HepG2 (cell line): Measurements from ENCODE around the gene ACOT8. TPM values are rescaled to one million over a fixed set of nuclear protein-coding genes. Genes with fewer than 3 reads are reported as not detected.

Experiments used
- ATAC-seq: fragments of 200-7000 bp; cut with Tn5 transposase; 3 replicates; pipeline ENCODE4 v1.9.1; 2020; ENCODE audit warnings: mild to moderate bottlenecking, moderate library complexity
- BruUV-seq: library from RNA; stranded (reverse); fragments of 400-500 nt; replicated peaks from 2 replicates; lab custom pipeline; 2021; lab: Mats Ljungman, UMichigan
- CTCF ChIA-PET: fragments of 300-600 bp; formaldehyde crosslinking; extraction: SDS; loops from one replicate; lab custom pipeline; 2021; ENCODE audit warnings: low total read pairs, inconsistent platforms, low intra/inter-chr PET ratio; lab: Yijun Ruan, JAX
- POLR2A ChIA-PET: fragments of 350-600 bp; sonication (Branson Sonifier 250); formaldehyde crosslinking; loops from one replicate; lab custom pipeline; 2020; ENCODE audit warnings: antibody characterized with exemption, inconsistent platforms; lab: Yijun Ruan, JAX
- DNase-seq: peaks from one replicate; pipeline ENCODE4 v3.0.0-alpha.2; 2015; ENCODE audit warnings: low spot score
- FAIRE-seq: peaks from 3 replicates; lab custom pipeline; 2011; peaks lifted over from hg19 to GRCh38; lab: Jason Lieb, UNC
- H2AFZ ChIP-seq: one replicate; pipeline ENCODE4 v1.6.1; 2011; ENCODE audit warnings: low read length, inconsistent platforms
- H3K27ac ChIP-seq: fragments of 300-600 bp; 3 replicates; pipeline ENCODE4 v1.8.0; 2011; ENCODE audit warnings: mixed run types, mild to moderate bottlenecking, mixed read lengths, low read length, inconsistent platforms; ENCODE audit not compliant: insufficient read depth; ENCODE audit errors: extremely low read length
- H3K27me3 ChIP-seq, 2 experiments: fragments of 200-600 bp in 1 of 2; 2 replicates in 1 of 2; 3 replicates in 1 of 2; pipeline versions ENCODE4 v1.6.0 to v1.8.0; 2011; ENCODE audit warnings: low read length in 2 of 2, mild to moderate bottlenecking in 2 of 2, moderate library complexity in 2 of 2, inconsistent platforms in 1 of 2; ENCODE audit not compliant: insufficient read depth in 2 of 2, control insufficient read depth in 1 of 2
- H3K36me3 ChIP-seq, 2 experiments: fragments of 200-600 bp in 1 of 2; replicated peaks in 1 of 2; 2 replicates in 1 of 2; 3 replicates in 1 of 2; pipeline versions ENCODE4 v1.5.1 to v1.8.0; 2011; ENCODE audit warnings: low read length in 2 of 2, inconsistent platforms in 1 of 2; ENCODE audit not compliant: insufficient read depth in 2 of 2, control insufficient read depth in 1 of 2
- H3K4me1 ChIP-seq: 2 replicates; pipeline ENCODE4 v1.5.1; 2012; ENCODE audit warnings: low read length, inconsistent platforms; ENCODE audit not compliant: insufficient read depth
- H3K4me2 ChIP-seq: 2 replicates; pipeline ENCODE4 v1.6.0; 2011; ENCODE audit warnings: low read depth, low read length, inconsistent platforms
- H3K4me3 ChIP-seq, 3 experiments: fragments of 200-600 bp in 1 of 3; sonication (generic), shearing (Covaris generic) in 1 of 3; replicated peaks in 1 of 3; 2 replicates each; pipeline ENCODE4 v1.5.1; 2011 to 2016; ENCODE audit warnings: low read length in 3 of 3, inconsistent platforms in 2 of 3, low read depth in 2 of 3, mild to moderate bottlenecking in 2 of 3, control low read depth in 1 of 3, mixed read lengths in 1 of 3; ENCODE audit not compliant: insufficient read depth in 1 of 3
- H3K79me2 ChIP-seq: one replicate; pipeline ENCODE4 v1.6.1; 2011; ENCODE audit warnings: low read length, inconsistent platforms; ENCODE audit not compliant: insufficient read depth
- H3K9ac ChIP-seq: 2 replicates; pipeline ENCODE4 v1.6.0; 2011; ENCODE audit warnings: mild to moderate bottlenecking, low read depth, low read length, inconsistent platforms; ENCODE audit not compliant: insufficient read depth
- H3K9me3 ChIP-seq: 2 replicates; pipeline ENCODE4 v1.5.1; 2012; ENCODE audit warnings: mild to moderate bottlenecking, low read length
- H4K20me1 ChIP-seq: 2 replicates; pipeline ENCODE4 v1.6.0; 2011; ENCODE audit warnings: inconsistent platforms, mild to moderate bottlenecking, low read length, moderate library complexity; ENCODE audit not compliant: insufficient read depth
- KDM1A ChIP-seq: IDR thresholded peaks from 2 replicates; pipeline ENCODE4 v1.6.1; 2016; ENCODE audit warnings: missing compliant biosample characterization
- KMT2B ChIP-seq: IDR thresholded peaks from 2 replicates; pipeline ENCODE4 v1.6.1; 2016; ENCODE audit warnings: missing genetic modification reagents, missing compliant biosample characterization
- NR2C2 ChIP-seq: sonication (generic); formaldehyde crosslinking; IDR thresholded peaks from 2 replicates; pipeline ENCODE4 v1.4.0; 2020; ENCODE audit warnings: missing genetic modification reagents, mild to moderate bottlenecking, moderate library complexity, borderline replicate concordance
- POLR2A ChIP-seq, 2 experiments: IDR thresholded peaks; 2 replicates each; pipeline ENCODE4 v1.6.1; 2011; ENCODE audit warnings: low read depth in 2 of 2, low read length in 2 of 2, mild to moderate bottlenecking in 1 of 2, moderate library complexity in 1 of 2; ENCODE audit not compliant: insufficient read depth in 1 of 2
- POLR2AphosphoS5 ChIP-seq: IDR thresholded peaks from 2 replicates; pipeline ENCODE4 v1.6.1; 2012; ENCODE audit warnings: low read depth, low read length
- POLR2G ChIP-seq: fragments of 200-400 bp; formaldehyde crosslinking; IDR thresholded peaks from 2 replicates; pipeline ENCODE4 v1.6.1; 2018; ENCODE audit warnings: mild to moderate bottlenecking, low read depth, low read length, moderate library complexity
- RELA ChIP-seq: sonication (generic); formaldehyde crosslinking; IDR thresholded peaks from 2 replicates; pipeline ENCODE4 v1.4.0; 2020; ENCODE audit warnings: missing genetic modification reagents
- SUZ12 ChIP-seq: fragments of 150-350 bp; IDR thresholded peaks from 2 replicates; pipeline ENCODE4 v1.6.1; 2014; ENCODE audit warnings: low read depth, low read length
- ZC3H13 ChIP-seq: sonication (generic); formaldehyde crosslinking; IDR thresholded peaks from 2 replicates; pipeline ENCODE4 v1.8.1; 2023; ENCODE audit warnings: mild to moderate bottlenecking, missing genetic modification reagents, moderate library complexity
- ZNF615 ChIP-seq: sonication (generic); formaldehyde crosslinking; IDR thresholded peaks from 2 replicates; pipeline ENCODE4 v1.5.0; 2020; ENCODE audit warnings: mild to moderate bottlenecking, missing genetic modification reagents, borderline replicate concordance
- ZNF746 ChIP-seq: sonication (generic); formaldehyde crosslinking; IDR thresholded peaks from 2 replicates; pipeline ENCODE4 v1.8.0; 2022; ENCODE audit warnings: mild to moderate bottlenecking, missing genetic modification reagents
- ZSCAN25 ChIP-seq: sonication (generic); formaldehyde crosslinking; IDR thresholded peaks from 2 replicates; pipeline ENCODE4 v1.8.0; 2022; ENCODE audit warnings: mild to moderate bottlenecking, missing genetic modification reagents
- WGBS: methylation state at CpG from one replicate; pipeline ENCODE4 v1.1.6; 2017; ENCODE audit warnings: low lambda C conversion rate; 5-methylcytosine and 5-hydroxymethylcytosine counted together
- in situ Hi-C: cut with HindIII; loops from 2 replicates; pipeline ENCODE4 v1.10.0; 2017; ENCODE audit warnings: low pct_unique_long_range_greater_than_20kb; ENCODE audit not compliant: extremely low pct_ligation_motif_present
- intact Hi-C: fragments of 100-400 bp; cut with micrococcal nuclease; formaldehyde crosslinking; loops from one replicate; pipeline ENCODE4 v1.10.0; 2022; ENCODE audit not compliant: unreplicated experiment
- polyA plus RNA-seq, 8 experiments: library from polyadenylated mRNA; depleted of rRNA in 3 of 8; stranded (reverse) in 7 of 8; unstranded in 1 of 8; fragments of >200 nt; fragmentation: Illumina TruSeq in 4 of 8; extraction: Trizol in 4 of 8; gene quantifications; 2 replicates each; pipeline versions ENCODE4 v1.2.1 to v1.2.3, GENCODE V29; 2011 to 2016; ENCODE audit warnings: low read depth in 4 of 8, missing spikeins in 1 of 8, mixed read lengths in 1 of 8; ENCODE audit not compliant: insufficient read depth in 1 of 8
- total RNA-seq, 5 experiments: library from RNA; depleted of rRNA; stranded (reverse); fragments of >200 nt; fragmentation: Illumina TruSeq; extraction: Trizol; gene quantifications; 2 replicates each; pipeline ENCODE4 v1.2.3, GENCODE V29; 2016; ENCODE audit warnings: low read depth in 1 of 5
- TF ChIP-seq, protein P1 (sequence below): sonication (generic); formaldehyde crosslinking; IDR thresholded peaks from 2 replicates; pipeline ENCODE4 v1.5.0; 2020; ENCODE audit warnings: missing genetic modification reagents, mild to moderate bottlenecking, borderline replicate concordance
- TF ChIP-seq, protein P2 (sequence below): sonication (generic); formaldehyde crosslinking; IDR thresholded peaks from 2 replicates; pipeline ENCODE4 v1.5.0; 2020; ENCODE audit warnings: mild to moderate bottlenecking, missing genetic modification reagents

The ACOT8 gene
- total and polyA plus RNA-seq, 2 of the 13 experiments (the other 11 are each of a cell fraction or from before 2014, with no cell fraction given): 31.4 to 45.5 TPM

DNA sequence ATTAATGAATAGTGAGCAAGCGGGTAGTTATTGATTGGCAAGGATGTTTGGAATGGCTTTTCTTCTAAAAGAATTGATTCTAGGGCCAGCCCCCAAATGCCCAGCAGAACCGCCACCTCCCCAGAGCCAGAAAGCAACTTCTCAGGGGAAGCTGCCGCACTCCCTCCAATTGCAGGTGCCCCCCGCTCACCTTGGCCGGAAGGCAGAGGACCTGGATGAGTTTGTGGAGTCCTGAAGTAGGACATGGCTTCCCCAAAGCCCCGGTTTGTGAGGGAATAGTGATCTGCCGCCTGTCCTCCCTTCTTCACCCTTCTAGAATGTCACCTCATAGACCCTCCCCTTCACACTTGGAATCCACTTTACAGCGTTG lies 30.1 kb upstream of the ACOT8 start, which contains the start of gene SPATA25:
Gene SPATA25, minus strand, starts transcription at position 277 of the 370 bp plus-strand sequence. Its CDS starts 32 bp downstream, at position 245.
- POLR2A ChIA-PET: interaction anchor here (1.5 to 7.5 kb wide), 4 partner anchors 18 to 59 kb away, joined by 4 to 78 read pairs (median 9); partner anchors contain the start of genes PCIF1 and SNX21
- H3K36me3 ChIP-seq: peaks cover 21 to 44% of the 10 kb centered on the region in 2 experiments
- BruUV-seq: no TSS peak
- peaks cover 46% of the 10 kb centered on the region for H3K4me1 ChIP-seq
- peaks cover 32% of the 10 kb centered on the region for H3K79me2 ChIP-seq
- ATAC-seq: no peak
- no peaks in the 10 kb centered on the region for H4K20me1 ChIP-seq
- no peak for FAIRE-seq
- no peak within 1 kb of the TSS for H2AFZ ChIP-seq
- H3K27me3 ChIP-seq: no peaks in the 10 kb centered on the region
- no peak within 1 kb of the TSS for H3K9ac ChIP-seq
- intact Hi-C loops (loop anchor here (10.0 kb wide), 1 partner anchor 93 kb away; the partner anchor contains the start of genes DNTTIP1 and WFDC3), in situ Hi-C loops (no loop called here)
- no peak within 1 kb of the TSS for H3K27ac ChIP-seq
- 99% methylated on average over 8 of the region's 8 CpGs for WGBS
- CTCF ChIA-PET: no interaction called here
- H3K4me2 ChIP-seq: peak within 1 kb of the TSS; percentile 85; the same call in 1 of the 2 replicates
- H3K4me3 ChIP-seq: no peak within 1 kb of the TSS
- H3K9me3 ChIP-seq: no peaks in the 10 kb centered on the region
- TF ChIP-seq, protein P1, sequence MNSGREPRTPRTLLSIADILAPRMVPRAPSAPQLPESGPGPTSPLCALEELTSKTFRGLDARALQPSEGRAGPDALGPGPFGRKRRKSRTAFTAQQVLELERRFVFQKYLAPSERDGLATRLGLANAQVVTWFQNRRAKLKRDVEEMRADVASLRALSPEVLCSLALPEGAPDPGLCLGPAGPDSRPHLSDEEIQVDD: no peak
- 0 out of 2 replicates have a peak, but pooled peaks have one; percentile 12 for TF ChIP-seq ZNF746 (CRISPR knock-in tag)
- TF ChIP-seq NR2C2 (CRISPR knock-in tag): no peak
- no peak for TF ChIP-seq ZSCAN25 (CRISPR knock-in tag)
- TF ChIP-seq KMT2B (CRISPR knock-in tag): no peak
- peak; percentile 46 for TF ChIP-seq POLR2G
- TF ChIP-seq ZC3H13 (CRISPR knock-in tag): peak; percentile 26; the same call in 1 of the 2 replicates
- no peak for TF ChIP-seq ZNF615
- peak in 1 of 2 experiments; percentile 24; a peak in 2 of 4 replicates for TF ChIP-seq POLR2A (IDR thresholded peaks at IDR 0.05; ENCODE audit: insufficient read depth in 1 of 2, low read depth in 2 of 2, low read length in 2 of 2)
- no peak for TF ChIP-seq RELA (CRISPR knock-in tag)
- no peak for TF ChIP-seq SUZ12
- no peak for TF ChIP-seq KDM1A (CRISPR knock-in tag)
- TF ChIP-seq POLR2AphosphoS5: 0 out of 2 replicates have a peak, but pooled peaks have one; percentile 25
- TF ChIP-seq, protein P2, sequence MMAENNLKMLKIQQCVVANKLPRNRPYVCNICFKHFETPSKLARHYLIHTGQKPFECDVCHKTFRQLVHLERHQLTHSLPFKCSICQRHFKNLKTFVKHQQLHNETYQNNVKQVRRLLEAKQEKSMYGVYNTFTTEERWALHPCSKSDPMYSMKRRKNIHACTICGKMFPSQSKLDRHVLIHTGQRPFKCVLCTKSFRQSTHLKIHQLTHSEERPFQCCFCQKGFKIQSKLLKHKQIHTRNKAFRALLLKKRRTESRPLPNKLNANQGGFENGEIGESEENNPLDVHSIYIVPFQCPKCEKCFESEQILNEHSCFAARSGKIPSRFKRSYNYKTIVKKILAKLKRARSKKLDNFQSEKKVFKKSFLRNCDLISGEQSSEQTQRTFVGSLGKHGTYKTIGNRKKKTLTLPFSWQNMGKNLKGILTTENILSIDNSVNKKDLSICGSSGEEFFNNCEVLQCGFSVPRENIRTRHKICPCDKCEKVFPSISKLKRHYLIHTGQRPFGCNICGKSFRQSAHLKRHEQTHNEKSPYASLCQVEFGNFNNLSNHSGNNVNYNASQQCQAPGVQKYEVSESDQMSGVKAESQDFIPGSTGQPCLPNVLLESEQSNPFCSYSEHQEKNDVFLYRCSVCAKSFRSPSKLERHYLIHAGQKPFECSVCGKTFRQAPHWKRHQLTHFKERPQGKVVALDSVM (CRISPR knock-in tag): no peak
- TF ChIP-seq, all 625 proteins: peak for 5
- no peak for DNase-seq
